ENCODE measurements around the gene HSPH1. TPM values are rescaled to one million over a fixed set of nuclear protein-coding genes. Genes with fewer than 3 reads are reported as not detected.

The HSPH1 gene
- total RNA-seq, 2 experiments from 2014 or later = 267 TPM

GRCh38 chr13:31162151-31163008 is 676 bp upstream of the HSPH1 start:
- Mint-ChIP-seq H3K9me3 (no peaks in the 10 kb centered on the region), H3K27me3 (no peaks in the 10 kb centered on the region), H3K36me3 (peaks cover 28% of the 10 kb centered on the region), H3K27ac (peak overlapping the region; percentile 95), H3K4me1 (peaks cover 29% of the 10 kb centered on the region), H3K4me3 (peak overlapping the region; percentile 97)
- DNase-seq = peak; percentile 93

GRCh38 chr13:31160857-31161556 is 697 bp downstream of the HSPH1 start:
- Mint-ChIP-seq H3K9me3 (no peaks in the 10 kb centered on the region), H3K4me3 (peak overlapping the region; percentile 97), H3K27ac (peak overlapping the region; percentile 95), H3K4me1 (peaks cover 30% of the 10 kb centered on the region), H3K36me3 (peaks cover 32% of the 10 kb centered on the region), H3K27me3 (no peaks in the 10 kb centered on the region)
- DNase-seq = peak; percentile 75

GRCh38 chr13:31159306-31159705 is 2.4 kb downstream of the HSPH1 start:
- Mint-ChIP-seq H3K4me1 (peaks cover 38% of the 10 kb centered on the region), H3K4me3 (peak overlapping the region; percentile 97), H3K9me3 (no peaks in the 10 kb centered on the region), H3K27me3 (no peaks in the 10 kb centered on the region), H3K27ac (peak overlapping the region; percentile 68), H3K36me3 (peaks cover 45% of the 10 kb centered on the region)
- DNase-seq = no peak

- Mint-ChIP-seq H3K27ac (no peak overlapping the region), H3K4me3 (no peak overlapping the region), H3K9me3 (no peaks in the 10 kb centered on the region), H3K36me3 (peaks cover 60% of the 10 kb centered on the region), H3K27me3 (no peaks in the 10 kb centered on the region), H3K4me1 (peaks cover 40% of the 10 kb centered on the region)
- DNase-seq = no peak
Measured at GRCh38 chr13:31154939-31155338, 6.8 kb downstream of the HSPH1 start.

- no peak for DNase-seq
- H3K4me1 Mint-ChIP-seq = peaks cover 30% of the 10 kb centered on the region
- no peaks in the 10 kb centered on the region for H3K27me3 Mint-ChIP-seq
- no peaks in the 10 kb centered on the region for H3K9me3 Mint-ChIP-seq
- no peak overlapping the region for H3K4me3 Mint-ChIP-seq
- no peak overlapping the region for H3K27ac Mint-ChIP-seq
- peaks cover 59% of the 10 kb centered on the region for H3K36me3 Mint-ChIP-seq
Measured at GRCh38 chr13:31151837-31152236, 9.9 kb downstream of the HSPH1 start.

GRCh38 chr13:31150315-31150985 is 11.3 kb downstream of the HSPH1 start:
- Mint-ChIP-seq H3K27ac (no peak overlapping the region), H3K9me3 (no peaks in the 10 kb centered on the region), H3K36me3 (peaks cover 58% of the 10 kb centered on the region), H3K27me3 (no peaks in the 10 kb centered on the region), H3K4me3 (no peak overlapping the region), H3K4me1 (peaks cover 29% of the 10 kb centered on the region)
- DNase-seq = no peak

- DNase-seq = no peak
- H3K4me3 Mint-ChIP-seq = no peak overlapping the region
- peaks cover 28% of the 10 kb centered on the region for H3K4me1 Mint-ChIP-seq
- H3K27ac Mint-ChIP-seq = no peak overlapping the region
- H3K9me3 Mint-ChIP-seq = no peaks in the 10 kb centered on the region
- H3K27me3 Mint-ChIP-seq = no peaks in the 10 kb centered on the region
- H3K36me3 Mint-ChIP-seq = peaks cover 61% of the 10 kb centered on the region
Measured at GRCh38 chr13:31149604-31150003, 12.1 kb downstream of the HSPH1 start.

GRCh38 chr13:31145417-31145816 is 16.3 kb downstream of the HSPH1 start:
- Mint-ChIP-seq H3K27me3 (no peaks in the 10 kb centered on the region), H3K36me3 (peaks cover 60% of the 10 kb centered on the region), H3K9me3 (no peaks in the 10 kb centered on the region), H3K4me1 (peaks cover 31% of the 10 kb centered on the region), H3K4me3 (no peak overlapping the region), H3K27ac (peak overlapping the region; percentile 12)
- DNase-seq = no peak

- Mint-ChIP-seq H3K4me3 (no peak overlapping the region), H3K4me1 (peaks cover 57% of the 10 kb centered on the region), H3K27ac (peak overlapping the region; percentile 74), H3K9me3 (no peaks in the 10 kb centered on the region), H3K36me3 (peaks cover 68% of the 10 kb centered on the region), H3K27me3 (no peaks in the 10 kb centered on the region)
- no peak for DNase-seq
Measured at GRCh38 chr13:31138515-31138914, 23.2 kb downstream of the HSPH1 start.

- no peak overlapping the region for H3K4me3 Mint-ChIP-seq
- no peaks in the 10 kb centered on the region for H3K9me3 Mint-ChIP-seq
- H3K27me3 Mint-ChIP-seq = no peaks in the 10 kb centered on the region
- H3K4me1 Mint-ChIP-seq = peaks cover 55% of the 10 kb centered on the region
- DNase-seq = no peak
- H3K27ac Mint-ChIP-seq = peak overlapping the region; percentile 61
- H3K36me3 Mint-ChIP-seq = peaks cover 68% of the 10 kb centered on the region
Measured at GRCh38 chr13:31136724-31137123, 25.0 kb downstream of the HSPH1 start.

GRCh38 chr13:31134039-31134711 is 27.5 kb downstream of the HSPH1 start:
- Mint-ChIP-seq H3K4me1 (peaks cover 57% of the 10 kb centered on the region), H3K27me3 (no peaks in the 10 kb centered on the region), H3K9me3 (no peaks in the 10 kb centered on the region), H3K4me3 (peak overlapping the region; percentile 26), H3K36me3 (peaks cover 60% of the 10 kb centered on the region), H3K27ac (peak overlapping the region; percentile 91)
- DNase-seq = peak; percentile 31

GRCh38 chr13:31133621-31134020 is 28.1 kb downstream of the HSPH1 start:
- H3K4me1 Mint-ChIP-seq = peaks cover 53% of the 10 kb centered on the region
- H3K27ac Mint-ChIP-seq = peak overlapping the region; percentile 91
- H3K27me3 Mint-ChIP-seq = peaks cover 4% of the 10 kb centered on the region
- H3K4me3 Mint-ChIP-seq = peak overlapping the region; percentile 26
- peaks cover 56% of the 10 kb centered on the region for H3K36me3 Mint-ChIP-seq
- DNase-seq = no peak
- no peaks in the 10 kb centered on the region for H3K9me3 Mint-ChIP-seq

GRCh38 chr13:31131470-31131961 is 30.2 kb downstream of the HSPH1 start:
- DNase-seq = no peak
- Mint-ChIP-seq H3K27me3 (peaks cover 12% of the 10 kb centered on the region), H3K4me3 (no peak overlapping the region), H3K9me3 (peaks cover 1% of the 10 kb centered on the region), H3K27ac (peak overlapping the region; percentile 66), H3K36me3 (peaks cover 37% of the 10 kb centered on the region), H3K4me1 (peaks cover 37% of the 10 kb centered on the region)

- Mint-ChIP-seq H3K4me3 (no peak overlapping the region), H3K9me3 (peaks cover 1% of the 10 kb centered on the region), H3K4me1 (peaks cover 23% of the 10 kb centered on the region), H3K27ac (no peak overlapping the region), H3K36me3 (peaks cover 23% of the 10 kb centered on the region), H3K27me3 (peaks cover 28% of the 10 kb centered on the region)
- DNase-seq = no peak
Measured at GRCh38 chr13:31129419-31129818, 32.3 kb downstream of the HSPH1 start.
